SH-SY5Y (cell line): ENCODE data around the gene HSPG2.

ENCODE experiments used
- GATA2 ChIP-seq: IDR thresholded peaks from 2 replicates; pipeline ENCODE4 v1.6.1; 2011; ENCODE audit warnings: mild to moderate bottlenecking, low read depth, low read length
- GATA3 ChIP-seq: IDR thresholded peaks from 2 replicates; pipeline ENCODE4 v1.6.1; 2011; ENCODE audit warnings: low read depth, mild to moderate bottlenecking, low read length, moderate library complexity

DNA sequence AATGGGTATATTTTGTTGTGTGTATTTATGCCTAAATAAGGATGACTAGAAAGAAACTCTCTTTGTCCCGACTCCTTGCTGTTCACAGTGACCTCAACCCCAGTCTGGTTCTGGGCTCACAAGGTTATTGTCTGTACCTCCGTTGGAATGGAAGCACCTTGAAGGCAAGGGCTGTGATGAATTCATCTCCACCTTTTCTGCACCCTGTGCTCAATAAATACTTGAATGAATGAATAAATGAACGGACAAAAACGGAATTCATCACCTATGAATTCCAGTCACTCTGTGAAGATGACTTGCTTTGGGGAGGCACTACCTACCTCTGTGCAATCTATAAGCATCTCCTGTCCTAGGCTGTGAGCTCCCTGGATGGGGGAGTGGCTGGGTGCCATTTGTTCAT, 39.3 kb downstream of the HSPG2 start:
- TF ChIP-seq GATA2, result no peak
- TF ChIP-seq GATA3, result no peak
